A549 (cell line): ENCODE measurements around the gene TCOF1. TPM values are rescaled to one million over a fixed set of nuclear protein-coding genes. Genes with fewer than 3 reads are reported as not detected.
A peak's percentile ranks its signal among the peaks of the same experiment; 100 is the strongest.

Experiments used
- ATAC-seq, 2 experiments: fragments of 200-7000 bp in 1 of 2; fragments of >200 bp in 1 of 2; cut with Nextera tagmentation in 1 of 2; cut with Tn5 transposase in 1 of 2; 3 replicates each; pipeline versions ENCODE4 v1.8.0 to v1.9.1; 2018 to 2020; ENCODE audit warnings: mild to moderate bottlenecking in 1 of 2, moderate library complexity in 1 of 2
- CTCF ChIA-PET: fragments of 300-600 bp; sonication (Branson Sonifier 250); formaldehyde crosslinking; extraction: SDS; loops from one replicate; lab custom pipeline; 2021; ENCODE audit warnings: antibody characterized with exemption, inconsistent platforms; lab: Yijun Ruan, JAX
- POLR2A ChIA-PET: fragments of 350-600 bp; formaldehyde crosslinking; extraction: SDS; loops from one replicate; lab custom pipeline; 2021; ENCODE audit warnings: antibody characterized with exemption, inconsistent platforms; lab: Yijun Ruan, JAX
- DNase-seq, 2 experiments: peaks; one replicate each; pipeline versions ENCODE4 v3.0.0 to v3.0.0-alpha.2; 2011 to 2016; ENCODE audit warnings: low read depth in 1 of 2, low spot score in 1 of 2
- FAIRE-seq: peaks from 2 replicates; lab custom pipeline; 2011; peaks lifted over from hg19 to GRCh38; lab: Jason Lieb, UNC
- H3K27ac ChIP-seq, 2 experiments: fragments of >200 bp; sonication (Bioruptor Twin); formaldehyde crosslinking; 3 replicates each; pipeline ENCODE4 v1.5.1; 2016 to 2017
- H3K4me1 ChIP-seq: fragments of >200 bp; sonication (Bioruptor Twin); formaldehyde crosslinking; 3 replicates; pipeline ENCODE4 v1.6.1; 2016
- H3K4me2 ChIP-seq: fragments of >200 bp; sonication (Bioruptor Twin); formaldehyde crosslinking; 3 replicates; pipeline ENCODE4 v1.6.1; 2016
- H3K4me3 ChIP-seq: fragments of >200 bp; sonication (Bioruptor Twin); formaldehyde crosslinking; 3 replicates; pipeline ENCODE4 v1.5.1; 2016
- H3K9me3 ChIP-seq: fragments of >200 bp; sonication (Bioruptor Twin); formaldehyde crosslinking; 3 replicates; pipeline ENCODE4 v1.6.1; 2016
- BHLHE40 ChIP-seq: IDR thresholded peaks from 2 replicates; pipeline ENCODE4 v1.6.1; 2012; ENCODE audit warnings: low read depth, low read length, inconsistent platforms
- CHD2 ChIP-seq: fragments of 150-350 bp; IDR thresholded peaks from 2 replicates; pipeline ENCODE4 v1.6.1; 2014; ENCODE audit warnings: low read length; ENCODE audit not compliant: partially characterized antibody
- CHD4 ChIP-seq: fragments of 200-600 bp; sonication (generic); IDR thresholded peaks from 2 replicates; pipeline ENCODE4 v1.6.1; 2016; ENCODE audit warnings: antibody characterized with exemption, mild to moderate bottlenecking, borderline replicate concordance
- CTCF ChIP-seq: fragments of >200 bp; sonication (Bioruptor Twin); formaldehyde crosslinking; IDR thresholded peaks from 3 replicates; pipeline ENCODE4 v1.5.1; 2016
- E2F6 ChIP-seq: IDR thresholded peaks from 2 replicates; pipeline ENCODE4 v1.6.1; 2012; ENCODE audit warnings: low read depth, borderline replicate concordance
- ELK1 ChIP-seq: fragments of 150-350 bp; IDR thresholded peaks from 2 replicates; pipeline ENCODE4 v1.6.1; 2014; ENCODE audit warnings: low read depth, mild to moderate bottlenecking, low read length
- FOXS1 ChIP-seq: fragments of 250-450 bp; sonication (Bioruptor Pico); IDR thresholded peaks from 2 replicates; pipeline ENCODE4 v1.5.0; 2020; ENCODE audit warnings: mild to moderate bottlenecking, moderate library complexity
- GATA3 ChIP-seq: IDR thresholded peaks from 2 replicates; pipeline ENCODE4 v1.6.1; 2012; ENCODE audit warnings: borderline replicate concordance
- HDAC2 ChIP-seq: fragments of 200-600 bp; sonication (generic); IDR thresholded peaks from 2 replicates; pipeline ENCODE4 v1.6.1; 2016
- HMGXB4 ChIP-seq: fragments of 250-450 bp; sonication (Bioruptor Pico); IDR thresholded peaks from 2 replicates; pipeline ENCODE4 v1.5.0; 2021; ENCODE audit warnings: mild to moderate bottlenecking, moderate library complexity, borderline replicate concordance
- JUNB ChIP-seq: fragments of >200 bp; sonication (Bioruptor Twin); formaldehyde crosslinking; IDR thresholded peaks from 2 replicates; pipeline ENCODE4 v1.6.1; 2016
- KDM1A ChIP-seq: fragments of 200-600 bp; sonication (generic); IDR thresholded peaks from 2 replicates; pipeline ENCODE4 v1.6.1; 2016; ENCODE audit warnings: low read depth, mild to moderate bottlenecking
- MAZ ChIP-seq: fragments of 150-350 bp; IDR thresholded peaks from 2 replicates; pipeline ENCODE4 v1.6.1; 2014; ENCODE audit warnings: antibody characterized with exemption, low read depth, low read length, borderline replicate concordance
- NPAS2 ChIP-seq: fragments of 250-450 bp; sonication (Bioruptor Pico); IDR thresholded peaks from 2 replicates; pipeline ENCODE4 v1.8.0; 2022; ENCODE audit warnings: mild to moderate bottlenecking, moderate library complexity, borderline replicate concordance
- PBX3 ChIP-seq: IDR thresholded peaks from 2 replicates; pipeline ENCODE4 v1.6.1; 2012
- PHF8 ChIP-seq: fragments of 200-600 bp; sonication (generic); IDR thresholded peaks from 2 replicates; pipeline ENCODE4 v1.6.1; 2016; ENCODE audit warnings: low read depth, mild to moderate bottlenecking, antibody characterized with exemption, moderate library complexity, borderline replicate concordance
- POLR2AphosphoS2 ChIP-seq: conservative IDR thresholded peaks from 2 replicates; pipeline ENCODE4 v1.6.1; 2012; ENCODE audit warnings: low read length, improper control_type of control experiment, inconsistent platforms
- RAD21 ChIP-seq, 2 experiments: fragments of >200 bp in 1 of 2; sonication (Bioruptor Twin) in 1 of 2; formaldehyde crosslinking in 1 of 2; IDR thresholded peaks in 1 of 2; conservative IDR thresholded peaks in 1 of 2; 2 replicates in 1 of 2; 3 replicates in 1 of 2; pipeline ENCODE4 v1.6.1; 2012 to 2018; ENCODE audit warnings: inconsistent platforms in 1 of 2
- RARB ChIP-seq: fragments of 250-450 bp; sonication (Bioruptor Pico); IDR thresholded peaks from 2 replicates; pipeline ENCODE4 v1.8.0; 2021; ENCODE audit warnings: mild to moderate bottlenecking, moderate library complexity
- SMC3 ChIP-seq: fragments of >200 bp; sonication (Bioruptor Twin); formaldehyde crosslinking; IDR thresholded peaks from 3 replicates; pipeline ENCODE4 v1.6.1; 2018; ENCODE audit warnings: inconsistent platforms
- TP53 ChIP-seq: fragments of 250-450 bp; sonication (Bioruptor Pico); IDR thresholded peaks from 2 replicates; pipeline ENCODE4 v1.5.0; 2021; ENCODE audit warnings: mild to moderate bottlenecking, moderate library complexity
- ZSCAN20 ChIP-seq: fragments of 250-450 bp; sonication (Bioruptor Pico); IDR thresholded peaks from 2 replicates; pipeline ENCODE4 v1.8.0; 2022; ENCODE audit warnings: mild to moderate bottlenecking, moderate library complexity
- WGBS: methylation state at CpG from one replicate; pipeline ENCODE4 v1.1.6; 2017; ENCODE audit errors: missing lambda C conversion rate; 5-methylcytosine and 5-hydroxymethylcytosine counted together
- polyA plus RNA-seq, 4 experiments: library from polyadenylated mRNA; depleted of rRNA in 3 of 4; stranded (reverse); fragments of >200 nt; fragmentation: RNase III in 1 of 4; extraction: RNeasy Plus Mini Kit Qiagen cat#74134 plus additional on column Dnase treatment in 1 of 4; gene quantifications; 2 replicates in 3 of 4; 3 replicates in 1 of 4; pipeline ENCODE4 v1.2.3, GENCODE V29; 2011 to 2017

Gene TCOF1
- polyA plus RNA-seq, 2 of the 4 experiments (the other 2 are of a cell fraction) = 17.5 to 47.1 TPM

- TF ChIP-seq RAD21 (conservative IDR thresholded peaks at IDR 0.05 in 1 of 2, IDR thresholded peaks at IDR 0.05 in 1 of 2) (no peak), GATA3 (no peak), CHD4 (no peak)
Observed at GRCh38 chr5:150355791-150356190, 1.7 kb upstream of the TCOF1 start (continued).

- ATAC-seq = no peak
- Histone ChIP-seq H3K27ac (peak overlapping the region; percentile 55 to 69), H3K4me3 (peak overlapping the region; percentile 88; the same call in 2 of the 3 replicates), H3K4me1 (peaks cover 17% of the 10 kb centered on the region), H3K4me2 (peak overlapping the region; percentile 74), H3K9me3 (no peaks in the 10 kb centered on the region)
- TF ChIP-seq GATA3 (no peak), HMGXB4 (CRISPR knock-in tag) (no peak), TP53 (CRISPR knock-in tag) (no peak), RARB (CRISPR knock-in tag) (no peak), PBX3 (no peak), PHF8 (no peak), CTCF (no peak), FOXS1 (CRISPR knock-in tag) (no peak), E2F6 (no peak), SMC3 (no peak), JUNB (no peak)
- DNase-seq = no peak
- ChIA-PET POLR2A (no interaction called here), CTCF (interaction anchor here (0.6 to 1.5 kb wide), 7 partner anchors 13 to 283 kb away, joined by 3 to 6 read pairs (median 3); no protein-coding TSS in a partner anchor)
- 74% methylated on average over 10 of the region's 10 CpGs for WGBS
- FAIRE-seq = no peak
Observed at GRCh38 chr5:150356575-150357294, 762 bp upstream of the TCOF1 start.

GRCh38 chr5:150358261-150359095, 981 bp downstream of the TCOF1 start:
- peak overlapping the region; percentile 89 to 95 for H3K27ac ChIP-seq
- H3K4me2 ChIP-seq = peak overlapping the region; percentile 88
- peak overlapping the region; percentile 88 for H3K4me3 ChIP-seq
- FAIRE-seq (no peak), ATAC-seq (no peak), DNase-seq (peak in 1 of 2 experiments; percentile 37)
- ChIA-PET CTCF (interaction anchor here (0.6 to 1.4 kb wide), 3 partner anchors 8 to 23 kb away, joined by 4 to 5 read pairs (median 4); no protein-coding TSS in a partner anchor), POLR2A (no interaction called here)
- H3K4me1 ChIP-seq = peaks cover 17% of the 10 kb centered on the region
- H3K9me3 ChIP-seq = no peaks in the 10 kb centered on the region
- 42% methylated on average over 23 of the region's 23 CpGs for WGBS
- TF ChIP-seq HDAC2 (peak; percentile 1; the same call in 1 of the 2 replicates), KDM1A (peak; percentile 17; the same call in 1 of the 2 replicates), NPAS2 (CRISPR knock-in tag) (no peak), CHD2 (no peak), MAZ (no peak), ZSCAN20 (CRISPR knock-in tag) (no peak), CTCF (no peak), GATA3 (no peak), ELK1 (no peak), BHLHE40 (no peak), POLR2AphosphoS2 (no peak)
